Activated CD4-positive, alpha-beta T cell treated with anti-CD3 and anti-CD28 coated beads for 1 hour (primary cell): Measurements from ENCODE around the gene OTOGL.
"Not testable (repeated sequence)": the region's sequence is repeated elsewhere in the genome, so short reads cannot be mapped to it uniquely, and the experiment has no call there.

Source experiments
- DNase-seq: peaks from one replicate; pipeline ENCODE4 v3.0.0-alpha.2; 2020

OTOGL gene

DNA sequence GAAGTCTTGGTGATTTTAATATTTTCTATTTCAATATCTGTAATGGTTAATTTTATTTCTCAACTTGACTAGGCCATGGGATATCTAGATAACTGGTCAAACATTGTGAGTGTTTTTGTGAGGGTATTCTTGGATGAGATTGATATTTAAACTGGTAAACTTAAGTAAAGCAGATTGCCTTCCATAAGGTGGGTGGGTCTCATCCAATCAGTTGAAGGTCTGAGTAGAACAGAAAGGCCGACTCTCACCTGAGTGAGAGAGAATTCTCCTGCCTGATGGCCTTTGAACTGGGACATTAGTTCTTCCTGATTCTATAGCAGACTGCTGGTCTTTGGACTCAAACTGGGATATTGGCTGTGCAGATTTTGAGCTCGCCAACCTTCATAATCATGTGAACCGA is 36.3 kb downstream of the OTOGL start:
- DNase-seq, result no peak

DNA sequence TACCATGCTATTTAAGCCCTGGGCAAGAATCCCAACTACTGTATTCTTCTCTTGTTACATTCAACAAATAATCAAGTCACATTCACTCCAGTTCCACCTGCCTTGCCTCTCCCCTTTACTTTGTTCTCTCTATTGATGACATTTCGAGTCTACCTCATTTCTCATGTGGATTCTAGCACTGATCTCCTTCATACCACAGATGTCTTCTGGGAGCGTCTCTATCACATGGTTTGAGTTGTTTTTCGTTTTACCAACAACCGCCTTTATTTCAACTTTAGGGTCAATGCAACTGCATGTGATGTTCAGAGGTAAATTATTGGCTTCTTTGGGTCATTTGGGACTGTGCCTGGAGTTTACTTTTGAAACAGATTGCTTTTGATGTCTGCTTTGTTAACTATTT is 40.7 kb downstream of the OTOGL start:
- DNase-seq, result no peak

DNA sequence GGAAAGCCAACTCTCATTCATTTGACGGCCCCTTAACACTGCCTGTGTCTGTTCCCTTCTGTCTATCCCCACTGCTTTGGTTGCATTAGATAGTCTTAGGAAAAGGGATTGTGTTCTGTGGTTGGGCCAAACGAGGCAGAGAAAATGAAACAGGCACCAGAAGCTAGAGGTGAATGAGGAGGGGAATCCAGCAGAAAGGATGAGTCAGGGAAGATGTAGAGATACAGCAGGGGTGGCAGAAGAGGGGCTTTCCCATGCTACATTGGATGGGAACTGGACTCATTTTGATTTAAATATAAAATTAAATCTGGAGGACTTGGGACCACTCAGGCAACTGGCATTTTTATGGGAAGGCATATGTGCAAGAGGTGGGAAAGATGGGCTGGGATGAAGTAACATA is 43.3 kb downstream of the OTOGL start:
- no peak for DNase-seq

DNA sequence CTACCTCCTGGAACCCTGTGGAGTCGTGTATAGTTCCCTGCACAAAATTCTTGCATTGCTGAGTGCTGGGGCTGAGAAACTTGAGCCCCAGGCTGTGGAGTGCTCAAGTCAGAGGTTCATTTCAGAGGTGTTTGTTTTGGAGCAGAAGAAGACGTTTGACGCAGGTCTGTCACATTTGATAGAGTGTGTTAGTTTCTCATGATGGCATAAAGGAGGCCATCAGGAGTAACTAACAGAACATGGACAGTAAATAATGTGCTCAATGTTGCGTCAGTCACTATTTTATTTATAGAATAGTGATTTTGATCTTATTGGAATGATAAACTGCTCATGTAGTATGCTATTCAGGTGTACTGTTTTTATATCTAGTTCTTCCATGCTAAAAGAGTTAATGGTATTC is 44.2 kb downstream of the OTOGL start:
- no peak for DNase-seq

DNA sequence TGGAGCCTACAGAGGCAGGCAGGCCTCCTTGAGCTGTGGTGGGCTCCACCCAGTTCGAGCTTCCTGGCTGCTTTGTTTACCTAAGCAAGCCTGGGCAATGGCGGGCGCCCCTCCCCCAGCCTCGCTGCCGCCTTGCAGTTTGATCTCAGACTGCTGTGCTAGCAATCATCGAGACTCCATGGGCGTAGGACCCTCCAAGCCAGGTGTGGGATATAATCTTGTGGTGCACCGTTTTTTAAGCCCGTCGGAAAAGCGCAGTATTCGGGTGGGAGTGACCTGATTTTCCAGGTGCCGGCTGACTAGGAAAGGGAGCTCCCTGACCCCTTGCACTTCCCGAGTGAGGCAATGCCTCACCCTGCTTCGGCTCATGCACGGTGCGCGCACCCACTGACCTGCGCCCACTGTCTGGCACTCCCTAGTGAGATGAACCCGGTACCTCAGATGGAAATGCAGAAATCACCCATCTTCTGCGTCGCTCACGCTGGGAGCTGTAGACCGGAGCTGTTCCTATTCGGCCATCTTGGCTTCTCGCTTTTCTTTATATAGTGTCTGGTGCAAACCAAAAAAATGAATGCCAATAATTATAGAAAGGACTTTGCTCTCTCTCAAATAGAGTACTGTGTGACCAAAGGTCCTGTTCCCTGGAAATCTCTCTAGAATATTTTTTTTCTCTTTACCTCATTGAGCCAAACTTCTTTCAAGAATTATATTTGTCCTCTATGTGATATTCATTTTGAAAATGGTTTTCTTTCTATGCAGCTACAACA is 50.4 kb downstream of the OTOGL start:
- DNase-seq, result not testable (repeated sequence)

DNA sequence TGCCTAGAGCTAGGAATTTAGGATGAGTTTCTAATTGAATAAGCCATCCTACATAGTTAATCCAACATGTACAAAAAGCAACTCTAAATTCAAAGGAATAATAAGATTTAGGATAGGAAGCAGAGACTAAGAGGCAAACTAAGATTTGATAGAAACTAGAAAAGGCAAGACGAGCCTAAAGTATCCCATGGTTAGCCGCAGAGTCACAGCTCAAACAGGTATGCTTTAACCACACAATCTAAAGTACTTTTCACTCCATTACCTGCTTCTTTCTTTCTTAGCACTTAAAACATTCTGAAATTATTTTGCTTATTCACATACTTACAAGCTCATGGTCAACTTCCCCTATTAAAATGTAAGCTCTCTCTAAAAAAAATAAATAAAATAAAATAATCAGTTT is 51.8 kb downstream of the OTOGL start:
- DNase-seq, result no peak

DNA sequence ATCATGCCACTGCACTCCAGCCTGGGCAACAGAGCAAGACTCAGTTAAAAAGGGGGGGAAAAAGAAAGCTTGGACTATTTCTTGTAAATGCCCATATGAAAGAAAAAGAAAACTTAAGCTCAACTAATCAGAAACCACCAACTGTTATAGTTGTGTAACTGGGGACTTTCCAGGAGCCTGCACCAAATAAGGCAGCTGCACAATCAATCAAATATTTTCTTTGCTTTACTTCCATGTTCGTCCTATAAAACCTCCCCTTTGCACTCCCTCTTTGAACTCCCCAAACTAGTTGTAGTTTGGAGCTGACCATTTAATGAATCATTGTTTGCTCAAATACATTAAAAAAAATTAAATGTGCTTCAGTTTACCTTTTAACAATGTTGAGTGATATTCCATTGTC is 54.9 kb downstream of the OTOGL start:
- DNase-seq, result no peak

DNA sequence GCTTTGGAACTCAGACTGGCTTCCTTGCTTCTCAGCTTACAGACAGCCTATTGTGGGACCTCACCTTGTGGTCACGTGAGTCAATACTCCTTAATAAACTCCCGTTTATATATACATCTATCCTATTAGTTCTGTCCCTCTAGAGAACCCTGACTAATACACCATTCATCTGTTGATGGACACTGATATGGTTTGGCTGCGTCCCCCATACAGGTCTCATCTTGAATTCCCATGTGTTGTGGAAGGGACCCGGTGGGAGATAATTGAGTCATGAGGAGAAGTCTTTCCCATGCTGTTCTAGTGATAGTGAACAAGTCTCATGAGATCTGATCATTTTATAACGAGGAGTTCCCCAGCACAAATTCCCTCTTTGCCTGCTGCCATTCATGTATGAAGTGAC is 57.0 kb downstream of the OTOGL start:
- no peak for DNase-seq

DNA sequence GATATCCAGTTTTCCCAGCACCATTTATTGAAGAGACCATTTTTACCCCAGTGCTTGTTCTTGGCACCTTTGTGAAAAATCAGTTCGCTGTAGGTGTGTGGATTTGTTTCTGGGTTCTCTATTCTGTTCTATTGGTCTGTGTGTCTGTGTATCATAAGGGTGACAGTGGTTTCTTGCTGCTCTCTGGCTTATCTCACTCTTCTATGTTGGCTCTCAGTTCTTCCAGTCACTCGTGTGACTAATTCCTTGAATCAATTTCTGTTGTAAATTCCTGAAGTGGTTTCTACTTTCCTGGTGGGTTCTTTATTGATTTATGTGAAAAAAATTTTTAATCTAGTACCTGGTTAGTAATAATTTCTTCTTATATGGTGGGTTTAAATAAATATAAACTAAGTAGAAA is 58.3 kb downstream of the OTOGL start:
- no peak for DNase-seq

DNA sequence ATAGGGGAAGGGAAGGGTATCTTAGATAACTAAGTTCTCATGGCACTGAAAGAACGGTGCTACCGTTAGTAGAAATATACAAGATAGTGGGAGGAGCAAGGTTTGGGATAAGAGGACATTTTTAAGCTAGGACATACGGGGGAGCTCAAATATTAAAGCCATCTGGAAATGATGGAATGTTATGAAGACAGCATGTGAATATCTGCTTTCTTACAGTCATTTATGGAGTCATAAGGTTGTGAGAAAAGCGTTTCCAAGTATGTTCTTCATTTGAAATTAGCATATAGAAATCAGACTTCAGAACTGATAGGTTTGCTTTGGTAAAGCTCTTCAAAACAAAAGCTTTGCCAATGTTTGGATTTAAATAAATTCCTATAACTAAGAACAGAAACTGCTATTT is 62.3 kb downstream of the OTOGL start:
- DNase-seq, result no peak

DNA sequence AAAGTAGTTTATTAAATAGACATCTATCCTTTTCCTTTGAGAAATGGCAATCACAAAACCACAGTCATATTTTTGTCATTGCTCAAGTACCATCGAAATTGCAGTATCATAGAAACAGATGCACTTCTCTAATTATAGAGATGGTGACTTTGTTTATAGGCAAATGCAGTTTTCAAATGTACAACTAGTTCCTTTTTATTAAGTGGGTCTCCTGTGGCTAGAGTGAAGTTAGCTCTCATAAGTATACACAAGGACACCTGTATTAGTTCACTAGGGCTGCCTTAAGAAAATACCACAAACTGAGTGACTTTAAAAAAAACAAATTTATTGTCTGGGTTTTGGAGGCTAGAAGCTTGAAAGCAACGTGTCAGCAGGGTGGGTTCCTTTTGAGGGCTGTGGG is 62.8 kb downstream of the OTOGL start:
- no peak for DNase-seq

DNA sequence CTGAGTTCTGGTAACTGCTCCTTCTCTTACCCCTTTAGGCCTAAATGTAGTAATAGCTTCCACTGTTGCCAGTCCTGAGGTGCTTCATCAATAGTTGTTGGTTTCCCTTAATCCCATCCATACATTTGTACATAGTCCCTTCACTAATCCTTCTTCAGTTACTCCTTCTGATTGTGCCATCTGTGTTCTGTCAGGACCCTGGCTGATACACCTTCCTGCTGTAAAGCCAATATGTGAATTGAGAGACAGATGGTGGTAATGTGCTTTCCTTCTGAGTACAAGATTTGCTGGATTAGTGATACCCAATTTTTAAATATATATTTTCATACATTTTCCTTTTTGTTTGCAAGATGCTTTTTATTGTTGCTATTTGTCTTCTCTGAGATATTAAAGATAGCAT is 66.4 kb downstream of the OTOGL start:
- DNase-seq, result no peak

DNA sequence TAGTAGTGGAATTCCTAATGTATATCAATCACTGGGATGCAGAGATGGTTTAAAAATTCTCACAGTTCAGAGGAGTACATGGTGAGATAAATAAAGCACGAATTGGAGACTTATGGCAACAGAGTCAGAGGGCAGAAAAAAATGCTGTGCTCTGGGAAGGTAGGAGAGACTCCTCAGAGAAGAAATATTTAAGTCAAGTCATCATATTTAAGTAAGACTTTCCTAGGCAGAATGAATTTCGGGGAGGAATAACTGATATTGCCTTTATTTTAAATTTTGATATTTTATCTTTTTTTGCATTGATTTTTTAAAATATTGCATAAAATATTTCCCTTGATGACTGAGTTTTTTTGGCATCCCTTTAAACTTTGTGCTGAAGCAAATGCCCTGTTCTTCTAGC is 67.4 kb downstream of the OTOGL start:
- DNase-seq, result no peak

DNA sequence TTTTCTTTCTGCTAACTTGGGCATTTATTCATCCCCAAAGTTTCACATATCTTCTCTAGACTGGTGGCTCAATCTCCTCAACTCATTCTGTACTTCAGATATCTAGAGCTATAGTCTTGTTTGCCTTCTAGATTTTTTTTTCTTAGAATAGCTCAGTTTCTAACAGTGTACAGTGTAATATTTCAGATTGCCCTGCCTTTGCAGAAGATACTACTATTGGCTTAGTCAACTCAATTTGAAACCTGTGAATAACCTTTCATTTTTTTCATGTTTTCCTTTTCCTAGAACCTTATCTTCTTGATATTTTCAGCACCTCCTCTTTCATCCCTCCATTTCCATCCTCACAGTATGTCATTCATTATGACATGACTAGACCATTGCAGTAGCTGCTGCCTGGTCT is 69.6 kb downstream of the OTOGL start:
- DNase-seq, result no peak

DNA sequence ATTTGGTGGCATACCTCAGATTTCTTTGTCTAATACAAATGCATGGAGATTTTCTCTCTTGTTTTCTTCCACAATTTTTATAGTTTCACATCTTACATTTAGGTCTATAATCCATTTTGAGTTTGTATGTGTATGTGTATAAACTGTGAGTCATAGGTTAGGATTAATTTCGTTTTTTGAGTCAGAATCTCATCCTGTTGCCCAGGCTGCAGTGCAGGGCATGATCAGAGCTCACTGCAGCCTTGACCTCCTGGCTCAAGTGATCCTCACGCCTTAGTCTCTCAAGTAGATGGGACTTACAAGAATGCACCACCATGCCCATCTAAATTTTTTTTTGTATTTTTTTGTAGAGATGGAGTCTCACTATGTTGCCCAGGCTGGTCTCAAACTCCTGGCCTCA is 71.6 kb downstream of the OTOGL start:
- DNase-seq, result no peak

DNA sequence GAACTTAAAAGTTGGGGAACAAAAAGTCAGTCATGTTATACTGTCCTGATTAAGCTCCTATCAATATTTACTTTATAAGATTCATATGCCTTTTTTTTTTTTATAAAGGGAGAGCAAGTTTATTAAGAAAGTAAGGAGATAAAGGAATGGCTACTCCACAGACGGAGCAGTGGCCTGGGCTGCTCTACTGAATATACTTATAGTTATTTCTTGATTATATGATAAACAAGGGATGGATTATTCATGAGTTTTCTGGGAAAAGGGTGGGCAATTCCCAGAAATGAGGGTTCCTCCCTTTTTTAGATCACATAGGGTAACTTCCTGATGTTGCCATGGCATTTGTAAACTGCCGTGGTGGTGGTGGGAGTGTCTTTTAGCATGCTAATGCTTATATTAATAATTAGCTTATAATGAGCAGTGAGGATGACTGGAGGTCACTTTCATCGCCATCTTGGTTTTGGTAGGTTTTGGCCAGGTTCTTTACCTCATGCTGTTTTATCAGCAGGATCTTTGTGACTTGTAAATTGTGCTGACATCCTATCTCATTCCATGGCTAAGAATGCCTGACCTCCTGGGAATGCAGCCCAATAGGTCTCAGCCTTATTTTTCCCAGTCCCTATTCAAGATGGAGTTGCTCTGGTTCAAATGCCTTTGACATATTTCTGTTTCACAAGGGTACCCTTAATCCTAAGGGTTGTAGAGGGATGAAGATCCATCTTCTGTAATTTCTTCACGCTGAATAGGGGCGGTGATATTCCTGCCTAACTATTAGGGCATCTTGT is 73.9 kb downstream of the OTOGL start:
- DNase-seq, result no peak

DNA sequence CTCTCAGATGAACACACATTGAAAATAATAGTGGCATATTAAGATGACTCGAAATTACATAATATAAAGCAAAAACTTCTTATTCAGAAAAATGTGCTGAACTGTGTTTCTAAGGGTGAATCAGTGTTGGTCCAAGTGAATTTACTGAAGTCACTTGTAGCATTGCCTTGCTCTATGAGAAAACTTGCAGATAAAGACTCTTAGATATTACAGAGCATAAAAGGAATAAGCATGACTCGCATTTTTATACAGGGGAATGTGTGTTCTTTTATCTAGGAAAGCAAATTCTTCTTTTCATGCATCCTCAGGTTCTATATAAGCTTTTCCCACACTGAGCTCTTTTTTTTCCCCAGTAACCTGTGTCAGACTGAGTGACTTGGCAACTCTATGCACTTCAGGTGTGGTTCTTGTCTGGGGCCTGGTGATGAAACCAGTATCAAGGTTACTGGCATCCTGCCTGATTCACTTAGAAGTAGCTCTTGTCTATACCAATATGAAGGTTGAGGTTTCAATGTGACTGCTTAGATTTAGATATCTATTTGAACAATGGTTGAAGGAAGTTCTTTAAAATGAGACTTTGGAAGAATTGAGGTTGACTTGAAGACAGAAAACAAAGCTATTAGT is 76.1 kb downstream of the OTOGL start:
- no peak for DNase-seq

DNA sequence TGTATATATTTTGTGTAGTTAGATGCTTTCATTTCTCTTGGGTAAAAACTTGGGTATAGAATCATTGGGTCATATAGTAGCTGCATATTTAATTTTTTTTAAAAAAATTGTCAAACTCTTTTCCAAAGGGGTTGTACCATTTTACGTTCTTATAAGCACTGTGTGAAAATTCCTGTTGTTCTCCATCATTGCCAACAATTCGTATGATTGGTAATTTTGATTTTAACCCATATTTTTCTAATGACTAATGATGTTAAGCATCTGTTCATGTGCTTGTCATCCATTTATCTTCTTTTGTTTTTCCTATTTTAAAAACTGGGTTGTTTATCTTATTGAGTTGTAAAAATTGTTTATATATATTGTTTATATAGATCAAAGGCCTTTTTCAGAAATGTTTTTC is 77.4 kb downstream of the OTOGL start:
- DNase-seq, result no peak

DNA sequence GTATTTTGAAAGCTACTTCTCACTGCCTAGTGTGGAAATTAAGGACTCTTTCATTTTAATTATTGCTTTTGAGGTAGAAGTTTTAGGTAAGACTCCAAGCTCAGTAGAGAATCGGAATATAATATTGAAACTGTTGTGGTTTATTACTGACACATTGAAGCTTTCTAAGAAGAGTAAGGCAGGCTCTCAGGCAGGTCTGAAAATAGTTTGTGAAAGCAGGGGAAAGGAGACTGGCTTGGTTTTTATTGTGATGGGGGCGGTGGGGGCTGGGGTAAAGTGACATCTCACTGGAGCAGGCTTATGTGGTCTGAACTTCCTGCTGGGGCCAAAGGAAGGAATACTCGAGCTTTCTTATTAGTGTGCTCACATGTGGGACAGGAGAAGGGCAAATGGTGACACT is 79.5 kb downstream of the OTOGL start:
- DNase-seq, result no peak

DNA sequence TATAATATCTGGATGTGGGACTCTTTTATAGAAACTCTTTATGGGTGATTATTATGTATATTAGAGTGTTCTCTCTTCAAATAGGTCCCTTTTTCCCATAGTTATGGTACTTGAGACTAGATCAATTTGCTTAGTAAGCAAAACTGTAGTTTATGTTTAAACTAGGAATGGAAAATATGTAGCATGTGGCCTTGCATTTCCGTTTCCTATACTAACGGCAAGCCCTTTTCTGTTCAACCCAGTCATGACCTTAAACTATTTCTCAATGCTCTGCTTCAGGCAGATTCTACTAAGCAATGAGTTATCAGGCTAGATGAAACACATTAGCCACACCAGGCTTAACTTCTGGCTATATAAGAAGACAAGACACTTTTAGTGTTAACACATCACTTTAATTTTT is 84.6 kb downstream of the OTOGL start:
- no peak for DNase-seq

DNA sequence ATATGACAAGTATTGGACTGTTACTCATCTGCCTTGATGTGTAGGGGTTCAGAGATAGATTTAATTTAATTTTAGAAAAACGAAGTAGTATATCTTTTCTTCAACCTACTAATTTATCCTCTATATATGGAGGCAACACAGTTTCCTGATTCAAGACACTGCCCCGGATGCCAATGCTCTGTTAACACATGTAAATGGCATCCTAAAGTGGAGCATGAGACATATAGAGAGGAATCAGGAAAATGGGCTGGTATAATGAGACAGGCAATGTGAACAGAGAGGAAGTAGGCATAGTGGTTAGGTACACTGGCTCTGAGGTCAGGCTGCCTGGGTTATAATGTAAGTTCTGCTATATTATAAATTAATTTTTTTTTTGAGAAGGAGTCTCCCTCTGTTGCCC is 85.6 kb downstream of the OTOGL start:
- no peak for DNase-seq

DNA sequence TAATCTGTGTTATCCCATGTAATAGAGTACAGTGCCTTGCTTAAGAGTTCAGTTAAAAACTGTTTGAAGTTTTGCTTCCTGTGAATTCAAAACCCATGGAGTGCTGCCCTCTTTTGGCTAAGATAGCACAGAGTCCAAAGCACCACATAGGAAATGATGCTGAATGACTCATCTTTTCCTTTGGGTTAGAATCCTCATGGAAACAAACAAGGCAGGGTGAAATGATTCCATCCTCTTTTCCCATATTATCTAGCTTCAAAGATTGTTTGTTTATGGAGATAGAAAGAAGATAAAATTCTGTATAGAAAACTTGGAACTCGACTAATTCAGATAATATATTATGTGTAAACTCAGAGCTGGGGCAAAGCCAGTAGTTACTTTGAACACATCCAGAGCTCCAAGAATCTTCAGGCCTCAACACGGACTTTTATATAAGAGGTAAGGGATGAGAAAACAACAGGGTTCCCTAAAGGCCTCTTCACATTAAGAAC is 87.4 kb downstream of the OTOGL start:
- DNase-seq, result no peak

DNA sequence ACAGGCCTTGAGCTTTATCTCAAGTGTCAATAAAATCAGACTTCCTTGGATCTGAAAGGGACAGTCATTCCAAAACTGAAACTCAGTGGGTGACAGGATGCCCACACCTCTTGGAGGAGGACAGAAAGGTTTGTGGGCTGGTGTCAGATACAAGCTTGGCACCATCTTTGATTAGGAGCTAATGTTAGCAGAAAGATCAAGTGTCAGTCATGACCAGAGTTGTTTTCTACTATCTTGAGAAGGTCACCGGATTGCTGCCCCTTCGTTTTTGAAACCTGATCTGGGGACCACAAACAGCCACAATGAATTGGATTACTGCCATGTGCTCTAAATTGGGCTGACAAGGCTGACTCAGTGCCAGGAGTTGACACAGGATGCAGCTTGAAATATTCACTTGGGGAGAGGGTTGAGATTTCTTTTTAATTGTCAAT is 88.3 kb downstream of the OTOGL start:
- no peak for DNase-seq

DNA sequence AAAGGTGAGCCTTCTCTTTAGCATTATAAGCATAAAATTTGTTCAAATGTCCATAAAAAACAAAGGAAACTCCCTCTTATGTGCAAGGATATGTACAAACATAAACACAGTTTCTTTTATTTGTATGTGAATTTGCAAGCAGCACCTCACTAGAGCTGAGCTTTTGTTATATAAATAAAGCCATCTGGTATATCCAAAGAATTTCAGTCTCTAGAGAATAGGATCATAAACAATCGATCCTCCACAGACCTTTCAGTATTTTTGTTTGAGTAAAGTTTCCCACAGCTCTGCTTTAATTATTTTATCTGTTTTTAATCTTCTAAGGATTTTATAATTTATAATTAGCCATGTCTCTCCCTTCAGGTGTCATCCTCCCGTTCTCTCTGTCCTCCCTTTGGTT is 89.2 kb downstream of the OTOGL start:
- no peak for DNase-seq
